HCT116 (cell line): Measurements from ENCODE around the gene UBR3. TPM values are rescaled to one million over a fixed set of nuclear protein-coding genes. Genes with fewer than 3 reads are reported as not detected.

ENCODE experiments used
- ATAC-seq: fragments of 200-7000 bp; cut with Tn5 transposase; 2 replicates; pipeline ENCODE4 v1.9.1; 2020; ENCODE audit warnings: mild to moderate bottlenecking, moderate library complexity
- BruUV-seq: library from RNA; stranded (reverse); fragments of 400-500 nt; replicated peaks from 2 replicates; lab custom pipeline; 2021; lab: Mats Ljungman, UMichigan
- CTCF ChIA-PET: fragments of 300-600 bp; sonication (Branson Sonifier 250); formaldehyde crosslinking; loops from one replicate; lab custom pipeline; 2021; ENCODE audit warnings: antibody characterized with exemption; lab: Charles Lee
- POLR2A ChIA-PET: fragments of 300-600, 350-600 bp; sonication (Branson Sonifier 250); formaldehyde crosslinking; loops from one replicate; lab custom pipeline; 2021; ENCODE audit warnings: antibody characterized with exemption; lab: Charles Lee
- RAD21 ChIA-PET, 2 experiments: fragments of 300-600 bp; sonication (Branson Sonifier 250); formaldehyde crosslinking; loops; one replicate each; lab custom pipeline; 2023; ENCODE audit warnings: low total read pairs in 2 of 2; ENCODE audit not compliant: uncharacterized antibody in 2 of 2, unreplicated experiment in 2 of 2, low non-redundant PET in 1 of 2; lab: Charles Lee
- DNase-seq: peaks from one replicate; pipeline ENCODE4 v3.0.0-alpha.2; 2010; ENCODE audit warnings: low read depth, low spot score
- H2AFZ ChIP-seq: fragments of 200-600 bp; shearing (Covaris generic), sonication (generic); 2 replicates; pipeline ENCODE4 v1.6.1; 2017; ENCODE audit warnings: low read depth, mixed run types, mixed read lengths, antibody characterized with exemption, low read length; ENCODE audit not compliant: poor library complexity, severe bottlenecking
- H3K27ac ChIP-seq: 2 replicates; pipeline ENCODE4 v1.5.1; 2012; ENCODE audit warnings: low read depth, low read length
- H3K27me3 ChIP-seq: fragments of 200-600 bp; sonication (generic); 2 replicates; pipeline ENCODE4 v1.6.1; 2016; ENCODE audit warnings: mixed run types, low read length, mixed read lengths; ENCODE audit not compliant: insufficient read depth
- H3K36me3 ChIP-seq, 2 experiments: fragments of 200-500 bp in 1 of 2; fragments of 200-600 bp in 1 of 2; sonication (Bioruptor generic) in 1 of 2; sonication (generic) in 1 of 2; 2 replicates each; pipeline versions ENCODE4 v1.5.1 to v1.6.1; 2014 to 2016; ENCODE audit warnings: low read length in 2 of 2, inconsistent platforms in 1 of 2, mixed read lengths in 1 of 2, mixed run types in 1 of 2; ENCODE audit not compliant: insufficient read depth in 2 of 2, control insufficient read depth in 1 of 2
- H3K4me1 ChIP-seq, 2 experiments: fragments of 200-600 bp in 1 of 2; sonication (generic) in 1 of 2; 2 replicates each; pipeline versions ENCODE4 v1.5.1 to v1.6.1; 2012 to 2017; ENCODE audit warnings: low read length in 2 of 2, inconsistent platforms in 1 of 2, mild to moderate bottlenecking in 1 of 2, mixed read lengths in 1 of 2, mixed run types in 1 of 2, moderate library complexity in 1 of 2; ENCODE audit not compliant: insufficient read depth in 2 of 2, control insufficient read depth in 1 of 2
- H3K4me2 ChIP-seq: fragments of 200-600 bp; sonication (generic); 2 replicates; pipeline ENCODE4 v1.6.1; 2017; ENCODE audit warnings: mixed run types, low read length, mixed read lengths
- H3K4me3 ChIP-seq, 2 experiments: fragments of 200-600 bp in 1 of 2; sonication (generic) in 1 of 2; replicated peaks in 1 of 2; 2 replicates each; pipeline ENCODE4 v1.5.1; 2011 to 2016; ENCODE audit warnings: low read length in 2 of 2, control low read depth in 1 of 2, low read depth in 1 of 2, mild to moderate bottlenecking in 1 of 2, mixed read lengths in 1 of 2, mixed run types in 1 of 2
- H3K79me2 ChIP-seq: fragments of 200-600 bp; sonication (generic); 2 replicates; pipeline ENCODE4 v1.6.1; 2017; ENCODE audit warnings: mild to moderate bottlenecking, mixed run types, low read length, moderate library complexity, mixed read lengths; ENCODE audit not compliant: insufficient read depth
- H3K9ac ChIP-seq: fragments of 200-600 bp; sonication (generic); 2 replicates; pipeline ENCODE4 v1.6.1; 2016; ENCODE audit warnings: low read length, mixed read lengths
- H3K9me2 ChIP-seq: fragments of 200-600 bp; sonication (generic), shearing (Covaris generic); 2 replicates; pipeline ENCODE4 v1.6.1; 2017; ENCODE audit warnings: mixed run types, mild to moderate bottlenecking, moderate library complexity; ENCODE audit not compliant: insufficient read depth
- H3K9me3 ChIP-seq, 2 experiments: fragments of 200-500 bp in 1 of 2; fragments of 200-600 bp in 1 of 2; sonication (Bioruptor generic) in 1 of 2; sonication (generic) in 1 of 2; 2 replicates each; pipeline ENCODE4 v1.6.1; 2014 to 2017; ENCODE audit warnings: low read length in 2 of 2, mixed read lengths in 2 of 2, inconsistent platforms in 1 of 2, low read depth in 1 of 2, mild to moderate bottlenecking in 1 of 2, mixed run types in 1 of 2, moderate library complexity in 1 of 2; ENCODE audit not compliant: control insufficient read depth in 1 of 2, insufficient read depth in 1 of 2
- H4K20me1 ChIP-seq: fragments of 200-600 bp; sonication (generic), shearing (Covaris generic); 2 replicates; pipeline ENCODE4 v1.6.1; 2017; ENCODE audit warnings: mixed run types, mild to moderate bottlenecking, moderate library complexity; ENCODE audit not compliant: insufficient read depth
- CEBPB ChIP-seq: IDR thresholded peaks from 2 replicates; pipeline ENCODE4 v1.6.1; 2012; ENCODE audit warnings: low read depth
- ELF1 ChIP-seq: IDR thresholded peaks from 2 replicates; pipeline ENCODE4 v1.6.1; 2012; ENCODE audit warnings: low read depth, borderline replicate concordance
- EZH2 ChIP-seq: fragments of 200-600 bp; sonication (generic); IDR thresholded peaks from 2 replicates; pipeline ENCODE4 v1.6.1; 2017; ENCODE audit warnings: antibody characterized with exemption, mixed run types
- EZH2phosphoT487 ChIP-seq: fragments of 200-600 bp; IDR thresholded peaks from 2 replicates; pipeline ENCODE4 v1.6.1; 2018; ENCODE audit warnings: antibody characterized with exemption, borderline replicate concordance
- FOSL1 ChIP-seq: IDR thresholded peaks from 2 replicates; pipeline ENCODE4 v1.6.1; 2012; ENCODE audit warnings: low read depth
- JUND ChIP-seq: IDR thresholded peaks from 2 replicates; pipeline ENCODE4 v1.6.1; 2012
- POLR2A ChIP-seq: IDR thresholded peaks from 2 replicates; pipeline ENCODE4 v1.7.0; 2011; ENCODE audit warnings: borderline replicate concordance; ENCODE audit not compliant: insufficient read depth, insufficient read length; ENCODE audit errors: extremely low read depth
- POLR2AphosphoS5 ChIP-seq: IDR thresholded peaks from 2 replicates; pipeline ENCODE4 v1.6.1; 2011; ENCODE audit warnings: mild to moderate bottlenecking, low read depth, low read length, moderate library complexity
- RAD21 ChIP-seq: IDR thresholded peaks from 2 replicates; pipeline ENCODE4 v1.6.1; 2012; ENCODE audit warnings: low read depth, mild to moderate bottlenecking
- SIN3A ChIP-seq: IDR thresholded peaks from 2 replicates; pipeline ENCODE4 v1.6.1; 2012; ENCODE audit warnings: low read depth
- SP1 ChIP-seq: IDR thresholded peaks from 2 replicates; pipeline ENCODE4 v1.6.1; 2012; ENCODE audit warnings: low read depth
- SRF ChIP-seq: IDR thresholded peaks from 2 replicates; pipeline ENCODE4 v1.6.1; 2012; ENCODE audit warnings: low read depth
- YY1 ChIP-seq: IDR thresholded peaks from 2 replicates; pipeline ENCODE4 v1.6.1; 2011; ENCODE audit warnings: low read length, low read depth, moderate library complexity, mild to moderate bottlenecking; ENCODE audit not compliant: insufficient replicate concordance; ENCODE audit errors: extremely low read depth
- ZFX ChIP-seq: fragments of 450-650 bp; IDR thresholded peaks from 2 replicates; pipeline ENCODE4 v1.6.1; 2017
- intact Hi-C: fragments of 100-400 bp; cut with micrococcal nuclease; formaldehyde crosslinking; loops from 2 replicates; pipeline ENCODE4 v1.10.0; 2022
- total RNA-seq: library from RNA; stranded (reverse); gene quantifications from one replicate; pipeline ENCODE4 v1.2.1, GENCODE V29; 2021; ENCODE audit not compliant: unreplicated experiment
- TF ChIP-seq, protein P1 (sequence below), 3 experiments: fragments of 200-600 bp in 1 of 3; sonication (generic) in 1 of 3; IDR thresholded peaks in 2 of 3; conservative IDR thresholded peaks in 1 of 3; 2 replicates each; pipeline ENCODE4 v1.5.1; 2012 to 2017; ENCODE audit warnings: low read depth in 2 of 3, low read length in 2 of 3, antibody characterized with exemption in 1 of 3, borderline replicate concordance in 1 of 3, control low read depth in 1 of 3, mild to moderate bottlenecking in 1 of 3, mixed read lengths in 1 of 3, mixed run types in 1 of 3, moderate library complexity in 1 of 3; ENCODE audit not compliant: insufficient read depth in 1 of 3
- TF ChIP-seq, protein P2 (sequence below): IDR thresholded peaks from 2 replicates; pipeline ENCODE4 v1.6.1; 2012
- TF ChIP-seq, protein P3 (sequence below): IDR thresholded peaks from 2 replicates; pipeline ENCODE4 v1.6.1; 2012; ENCODE audit warnings: low read depth
- TF ChIP-seq, protein P4 (sequence below): IDR thresholded peaks from 2 replicates; pipeline ENCODE4 v1.6.1; 2012
- TF ChIP-seq, protein P5 (sequence below): IDR thresholded peaks from 2 replicates; pipeline ENCODE4 v1.6.1; 2011; ENCODE audit warnings: mild to moderate bottlenecking, low read length, moderate library complexity; ENCODE audit not compliant: insufficient replicate concordance; ENCODE audit errors: extremely low read depth

UBR3 gene
- total RNA-seq, 1 experiment from 2014 or later: 29.5 TPM

DNA sequence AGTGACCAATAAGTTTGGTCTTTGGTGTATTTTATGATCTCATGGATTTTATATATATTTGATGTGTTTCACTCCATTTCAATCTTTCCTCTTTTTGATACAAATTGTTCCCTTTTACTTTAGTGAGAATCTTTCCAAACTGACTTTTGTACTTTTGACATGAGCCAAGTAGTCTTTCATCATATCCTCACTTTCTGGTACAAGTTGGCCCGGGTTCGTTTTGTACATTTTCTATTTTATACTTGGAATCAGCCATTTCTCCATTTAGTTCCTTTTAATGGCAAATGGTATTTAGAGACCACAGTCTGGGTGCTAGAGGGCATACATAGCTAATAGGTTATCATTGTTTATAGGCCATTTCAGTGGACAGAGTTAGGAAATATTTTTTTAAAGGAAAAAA is 202.8 kb downstream of the UBR3 start:
- no peaks in the 10 kb centered on the region for H3K27me3 ChIP-seq
- no peaks in the 10 kb centered on the region for H3K36me3 ChIP-seq
- H2AFZ ChIP-seq: no peak overlapping the region
- BruUV-seq: no TSS peak
- ChIA-PET POLR2A (no interaction called here), CTCF (no interaction called here), RAD21 (no interaction called here)
- DNase-seq (no peak), ATAC-seq (no peak)
- TF ChIP-seq POLR2A (no peak), FOSL1 (no peak), CEBPB (no peak), EZH2phosphoT487 (no peak), JUND (no peak), EZH2 (no peak), SP1 (no peak), RAD21 (no peak), SRF (no peak), YY1 (no peak), POLR2AphosphoS5 (no peak), ZFX (no peak), SIN3A (no peak), ELF1 (no peak)
- TF ChIP-seq, protein P1, sequence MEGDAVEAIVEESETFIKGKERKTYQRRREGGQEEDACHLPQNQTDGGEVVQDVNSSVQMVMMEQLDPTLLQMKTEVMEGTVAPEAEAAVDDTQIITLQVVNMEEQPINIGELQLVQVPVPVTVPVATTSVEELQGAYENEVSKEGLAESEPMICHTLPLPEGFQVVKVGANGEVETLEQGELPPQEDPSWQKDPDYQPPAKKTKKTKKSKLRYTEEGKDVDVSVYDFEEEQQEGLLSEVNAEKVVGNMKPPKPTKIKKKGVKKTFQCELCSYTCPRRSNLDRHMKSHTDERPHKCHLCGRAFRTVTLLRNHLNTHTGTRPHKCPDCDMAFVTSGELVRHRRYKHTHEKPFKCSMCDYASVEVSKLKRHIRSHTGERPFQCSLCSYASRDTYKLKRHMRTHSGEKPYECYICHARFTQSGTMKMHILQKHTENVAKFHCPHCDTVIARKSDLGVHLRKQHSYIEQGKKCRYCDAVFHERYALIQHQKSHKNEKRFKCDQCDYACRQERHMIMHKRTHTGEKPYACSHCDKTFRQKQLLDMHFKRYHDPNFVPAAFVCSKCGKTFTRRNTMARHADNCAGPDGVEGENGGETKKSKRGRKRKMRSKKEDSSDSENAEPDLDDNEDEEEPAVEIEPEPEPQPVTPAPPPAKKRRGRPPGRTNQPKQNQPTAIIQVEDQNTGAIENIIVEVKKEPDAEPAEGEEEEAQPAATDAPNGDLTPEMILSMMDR (IDR thresholded peaks at IDR 0.05 in 2 of 3, conservative IDR thresholded peaks at IDR 0.05 in 1 of 3; ENCODE audit: borderline replicate concordance in 1 of 3, insufficient read depth in 1 of 3, low read depth in 2 of 3, low read length in 2 of 3): no peak
- TF ChIP-seq, protein P2, sequence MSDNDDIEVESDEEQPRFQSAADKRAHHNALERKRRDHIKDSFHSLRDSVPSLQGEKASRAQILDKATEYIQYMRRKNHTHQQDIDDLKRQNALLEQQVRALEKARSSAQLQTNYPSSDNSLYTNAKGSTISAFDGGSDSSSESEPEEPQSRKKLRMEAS: no peak
- TF ChIP-seq, protein P3, sequence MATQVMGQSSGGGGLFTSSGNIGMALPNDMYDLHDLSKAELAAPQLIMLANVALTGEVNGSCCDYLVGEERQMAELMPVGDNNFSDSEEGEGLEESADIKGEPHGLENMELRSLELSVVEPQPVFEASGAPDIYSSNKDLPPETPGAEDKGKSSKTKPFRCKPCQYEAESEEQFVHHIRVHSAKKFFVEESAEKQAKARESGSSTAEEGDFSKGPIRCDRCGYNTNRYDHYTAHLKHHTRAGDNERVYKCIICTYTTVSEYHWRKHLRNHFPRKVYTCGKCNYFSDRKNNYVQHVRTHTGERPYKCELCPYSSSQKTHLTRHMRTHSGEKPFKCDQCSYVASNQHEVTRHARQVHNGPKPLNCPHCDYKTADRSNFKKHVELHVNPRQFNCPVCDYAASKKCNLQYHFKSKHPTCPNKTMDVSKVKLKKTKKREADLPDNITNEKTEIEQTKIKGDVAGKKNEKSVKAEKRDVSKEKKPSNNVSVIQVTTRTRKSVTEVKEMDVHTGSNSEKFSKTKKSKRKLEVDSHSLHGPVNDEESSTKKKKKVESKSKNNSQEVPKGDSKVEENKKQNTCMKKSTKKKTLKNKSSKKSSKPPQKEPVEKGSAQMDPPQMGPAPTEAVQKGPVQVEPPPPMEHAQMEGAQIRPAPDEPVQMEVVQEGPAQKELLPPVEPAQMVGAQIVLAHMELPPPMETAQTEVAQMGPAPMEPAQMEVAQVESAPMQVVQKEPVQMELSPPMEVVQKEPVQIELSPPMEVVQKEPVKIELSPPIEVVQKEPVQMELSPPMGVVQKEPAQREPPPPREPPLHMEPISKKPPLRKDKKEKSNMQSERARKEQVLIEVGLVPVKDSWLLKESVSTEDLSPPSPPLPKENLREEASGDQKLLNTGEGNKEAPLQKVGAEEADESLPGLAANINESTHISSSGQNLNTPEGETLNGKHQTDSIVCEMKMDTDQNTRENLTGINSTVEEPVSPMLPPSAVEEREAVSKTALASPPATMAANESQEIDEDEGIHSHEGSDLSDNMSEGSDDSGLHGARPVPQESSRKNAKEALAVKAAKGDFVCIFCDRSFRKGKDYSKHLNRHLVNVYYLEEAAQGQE: no peak
- TF ChIP-seq, protein P4, sequence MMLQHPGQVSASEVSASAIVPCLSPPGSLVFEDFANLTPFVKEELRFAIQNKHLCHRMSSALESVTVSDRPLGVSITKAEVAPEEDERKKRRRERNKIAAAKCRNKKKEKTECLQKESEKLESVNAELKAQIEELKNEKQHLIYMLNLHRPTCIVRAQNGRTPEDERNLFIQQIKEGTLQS: no peak
- TF ChIP-seq, protein P5, sequence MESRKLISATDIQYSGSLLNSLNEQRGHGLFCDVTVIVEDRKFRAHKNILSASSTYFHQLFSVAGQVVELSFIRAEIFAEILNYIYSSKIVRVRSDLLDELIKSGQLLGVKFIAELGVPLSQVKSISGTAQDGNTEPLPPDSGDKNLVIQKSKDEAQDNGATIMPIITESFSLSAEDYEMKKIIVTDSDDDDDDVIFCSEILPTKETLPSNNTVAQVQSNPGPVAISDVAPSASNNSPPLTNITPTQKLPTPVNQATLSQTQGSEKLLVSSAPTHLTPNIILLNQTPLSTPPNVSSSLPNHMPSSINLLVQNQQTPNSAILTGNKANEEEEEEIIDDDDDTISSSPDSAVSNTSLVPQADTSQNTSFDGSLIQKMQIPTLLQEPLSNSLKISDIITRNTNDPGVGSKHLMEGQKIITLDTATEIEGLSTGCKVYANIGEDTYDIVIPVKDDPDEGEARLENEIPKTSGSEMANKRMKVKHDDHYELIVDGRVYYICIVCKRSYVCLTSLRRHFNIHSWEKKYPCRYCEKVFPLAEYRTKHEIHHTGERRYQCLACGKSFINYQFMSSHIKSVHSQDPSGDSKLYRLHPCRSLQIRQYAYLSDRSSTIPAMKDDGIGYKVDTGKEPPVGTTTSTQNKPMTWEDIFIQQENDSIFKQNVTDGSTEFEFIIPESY: no peak
- H3K9me3 ChIP-seq: no peaks in the 10 kb centered on the region
- H3K4me3 ChIP-seq: no peak overlapping the region
- no peaks in the 10 kb centered on the region for H3K9me2 ChIP-seq
- no peaks in the 10 kb centered on the region for H3K79me2 ChIP-seq
- no peaks in the 10 kb centered on the region for H3K4me1 ChIP-seq
- H3K27ac ChIP-seq: no peak overlapping the region
- H4K20me1 ChIP-seq: no peaks in the 10 kb centered on the region
- no peak overlapping the region for H3K4me2 ChIP-seq
- intact Hi-C loops: no loop called here
- H3K9ac ChIP-seq: no peak overlapping the region
